Inflammatory macrophage (primary cell): ENCODE data around the gene FOXN1.

Experiments
- DNase-seq, 2 donors: peaks; one replicate each; pipeline ENCODE4 v3.0.0-alpha.2; 2020 to 2022

The FOXN1 gene

DNA sequence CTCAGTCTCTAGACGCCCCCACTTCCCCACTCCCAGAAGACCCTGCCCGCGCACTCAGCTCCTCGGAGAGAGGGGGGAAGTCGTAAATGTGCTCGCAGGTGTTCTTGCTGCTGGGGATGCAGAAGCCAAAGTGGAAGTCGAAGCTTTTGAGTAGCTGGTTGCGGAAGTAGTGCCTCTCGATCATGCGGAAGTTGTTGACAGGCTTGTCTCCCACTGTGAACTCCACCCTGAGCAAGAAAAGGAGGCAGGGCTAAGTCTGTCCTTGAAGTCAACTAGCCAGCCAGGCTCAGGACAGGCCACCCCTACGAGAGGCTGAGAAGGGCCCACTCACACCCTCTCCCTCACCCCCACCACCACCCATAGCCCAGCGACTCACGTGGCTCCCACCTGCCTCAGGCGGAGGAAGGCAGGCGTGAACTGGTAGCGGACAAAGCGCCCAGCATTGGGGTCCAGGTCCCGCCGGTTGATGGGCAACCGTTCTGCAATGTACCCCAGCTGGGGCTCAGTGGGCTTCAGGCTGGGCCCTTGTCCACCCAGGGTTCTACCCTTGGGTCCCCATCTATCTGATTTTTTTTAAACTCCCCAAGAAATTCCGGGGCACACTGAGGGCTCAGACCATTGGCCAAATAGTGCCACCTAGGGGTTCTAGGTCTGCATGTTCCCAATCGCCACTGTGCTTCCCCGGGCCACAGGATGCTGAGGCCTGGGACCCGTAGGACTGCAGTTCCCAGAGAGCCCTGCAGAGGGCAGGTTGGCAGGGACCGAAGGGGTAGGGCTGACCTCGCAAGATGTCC, 41.7 kb downstream of the FOXN1 start:
- DNase-seq, result peak; percentile 86 to 90

DNA sequence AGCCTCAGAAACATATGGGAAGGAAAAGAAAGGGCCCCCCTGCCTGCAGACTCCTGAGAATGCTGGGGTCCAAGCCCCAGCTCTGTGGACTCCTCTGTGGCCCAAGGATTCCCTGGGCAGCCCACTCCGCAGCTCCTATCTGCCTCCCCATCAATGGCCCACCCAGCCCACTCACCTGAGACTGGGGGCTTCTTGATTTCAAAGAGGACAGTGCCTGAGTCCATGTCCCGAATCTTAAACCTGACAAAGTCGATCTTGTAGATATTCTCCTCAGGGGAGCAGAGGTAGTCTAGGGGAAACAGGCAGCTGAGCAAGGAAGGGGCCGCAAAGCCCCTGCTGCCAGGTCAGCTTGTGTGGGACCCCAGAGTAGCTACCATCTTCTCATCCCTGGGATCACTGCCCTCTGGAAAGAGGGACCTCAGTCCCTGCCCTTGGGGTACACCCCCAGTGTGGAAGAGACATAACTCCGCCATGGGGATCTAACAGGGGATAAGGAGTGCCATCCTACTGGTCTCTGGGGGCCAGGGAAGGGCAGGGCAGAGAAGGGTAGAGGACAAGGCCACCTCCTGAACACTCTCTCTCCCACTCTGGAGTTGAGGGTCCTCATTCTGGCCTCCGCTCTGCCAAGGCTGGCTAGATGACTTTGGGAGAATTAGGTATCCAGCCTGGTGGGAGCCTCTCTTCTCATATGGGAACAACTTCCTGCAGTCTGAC, 42.4 kb downstream of the FOXN1 start:
- DNase-seq, result no peak

DNA sequence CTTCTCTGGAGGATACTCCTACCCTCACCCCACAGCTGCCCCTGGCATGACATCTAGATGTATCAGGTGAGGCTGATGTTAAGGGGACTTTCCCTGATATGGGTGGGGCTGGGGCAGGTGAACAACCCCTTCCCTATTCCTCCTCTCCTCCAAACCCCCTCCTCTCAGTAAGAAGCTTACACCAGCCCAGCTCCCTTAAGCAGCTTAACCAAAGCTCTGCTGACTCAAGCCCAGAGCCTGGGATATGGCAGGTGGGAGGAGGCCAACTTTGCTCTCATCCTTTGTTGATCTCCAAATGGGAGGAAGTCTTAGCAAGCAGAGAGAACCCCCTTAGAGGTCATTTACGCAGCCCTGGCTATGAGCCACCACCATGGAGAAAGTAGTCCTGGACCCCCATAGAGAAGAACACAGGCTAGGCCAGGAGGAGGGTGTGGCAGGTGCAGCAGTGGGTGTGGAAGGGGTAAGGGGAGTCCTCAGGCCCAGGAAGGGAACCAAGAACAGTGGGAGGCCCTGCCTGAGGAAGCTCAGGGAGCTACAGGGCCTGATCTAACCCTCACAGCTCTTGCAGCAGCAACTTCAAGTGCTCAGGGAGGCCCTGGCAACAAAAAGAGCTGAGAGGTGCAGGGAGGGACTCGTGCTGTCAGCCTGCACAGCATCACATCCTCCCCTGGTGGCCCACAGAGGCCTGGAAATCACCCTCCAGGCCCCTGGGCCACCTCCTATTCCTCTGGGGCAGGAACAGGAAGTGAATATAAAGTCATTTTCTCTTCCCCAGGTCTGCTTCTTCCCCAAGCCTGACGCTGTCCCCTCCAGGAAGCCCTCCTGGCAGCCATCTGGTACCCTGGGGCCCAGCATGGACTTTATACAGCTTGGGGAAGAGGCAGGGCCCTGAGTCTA, 43.3 kb downstream of the FOXN1 start:
- DNase-seq, result peak; percentile 57 to 64

GRCh38 chr17:28550858-28551257, 44.7 kb downstream of the FOXN1 start:
- DNase-seq, result no peak

DNA sequence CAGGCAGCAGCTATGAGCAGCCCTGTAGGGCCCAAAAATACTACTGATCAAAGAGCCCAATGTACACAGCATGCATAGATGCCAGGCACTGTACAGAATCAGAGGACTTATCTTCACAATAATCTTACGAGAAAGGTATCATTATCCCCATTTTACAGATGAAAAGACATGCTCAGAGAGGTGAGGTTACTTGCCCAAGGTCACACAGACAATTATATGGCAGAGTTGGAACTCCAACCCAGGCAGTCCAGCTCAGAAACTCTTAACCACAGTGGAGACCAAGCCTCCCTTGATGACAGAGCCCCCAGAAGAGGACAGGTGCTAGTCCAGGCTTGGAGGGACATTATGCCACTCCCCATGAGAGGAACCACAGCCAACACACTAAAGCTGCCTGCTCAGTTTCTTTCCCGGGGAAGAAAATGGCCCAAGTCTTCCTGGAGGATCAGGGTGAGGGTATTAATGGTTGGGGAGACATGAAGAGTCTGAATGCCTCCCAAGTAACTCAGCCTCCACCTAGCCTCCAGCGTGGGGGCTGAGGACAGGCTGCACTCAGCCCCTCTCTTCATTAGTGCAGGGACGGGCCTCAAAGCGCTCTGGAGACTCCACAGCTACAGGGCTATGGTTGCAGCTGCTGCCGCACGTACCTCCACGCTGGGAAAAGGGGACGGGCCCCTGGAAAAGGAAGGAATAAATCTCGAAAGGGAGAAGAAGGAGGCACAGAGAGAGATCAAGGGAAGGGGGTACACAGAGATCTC, 45.5 kb downstream of the FOXN1 start:
- DNase-seq, result no peak

DNA sequence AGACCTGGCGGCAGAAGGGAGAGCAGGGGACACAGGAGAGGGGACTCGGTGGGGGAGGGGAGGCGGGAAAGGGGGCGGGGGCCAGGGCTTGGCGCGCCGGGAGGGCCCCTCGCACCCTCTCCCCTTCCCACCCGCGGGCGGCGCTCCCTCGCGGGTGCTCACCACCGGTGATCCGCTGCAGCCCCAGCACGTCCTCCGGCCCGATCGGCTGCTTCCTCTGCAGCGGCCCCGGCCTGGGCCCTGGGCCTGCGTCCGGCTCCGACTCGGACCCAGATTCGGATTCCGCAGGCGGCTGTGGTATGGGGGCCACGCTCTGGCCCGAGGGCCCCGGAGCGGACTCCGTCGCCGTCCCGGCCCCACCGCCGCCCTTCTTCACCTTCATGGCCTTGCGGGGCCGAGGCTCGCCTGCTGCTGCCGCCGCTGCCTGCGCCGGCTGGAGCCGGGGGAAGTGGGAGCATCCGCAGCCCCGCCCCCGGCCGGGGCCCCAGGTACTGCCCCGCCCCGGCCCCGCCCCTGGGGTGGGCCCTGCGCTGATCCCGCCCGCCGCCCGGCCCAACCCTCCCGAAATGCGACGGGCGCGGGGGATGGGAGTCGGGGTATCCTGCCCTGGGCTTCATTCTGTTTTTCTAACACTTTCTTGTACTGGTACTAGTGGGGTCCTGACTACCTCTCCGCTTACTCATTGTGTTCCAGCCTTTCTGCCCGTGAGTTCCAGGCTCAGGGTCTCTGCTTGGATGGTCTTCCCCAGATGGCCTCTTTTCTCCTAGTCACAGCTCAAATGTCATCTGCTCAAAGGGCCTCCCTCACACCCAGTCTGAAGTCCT, 46.2 kb downstream of the FOXN1 start, which contains the start of gene UNC119:
TSS of gene UNC119 (minus strand) at position 449 of the 824 bp plus-strand sequence. CDS start at position 382, 67 bp downstream.
- DNase-seq, result peak; percentile 64 to 86

DNA sequence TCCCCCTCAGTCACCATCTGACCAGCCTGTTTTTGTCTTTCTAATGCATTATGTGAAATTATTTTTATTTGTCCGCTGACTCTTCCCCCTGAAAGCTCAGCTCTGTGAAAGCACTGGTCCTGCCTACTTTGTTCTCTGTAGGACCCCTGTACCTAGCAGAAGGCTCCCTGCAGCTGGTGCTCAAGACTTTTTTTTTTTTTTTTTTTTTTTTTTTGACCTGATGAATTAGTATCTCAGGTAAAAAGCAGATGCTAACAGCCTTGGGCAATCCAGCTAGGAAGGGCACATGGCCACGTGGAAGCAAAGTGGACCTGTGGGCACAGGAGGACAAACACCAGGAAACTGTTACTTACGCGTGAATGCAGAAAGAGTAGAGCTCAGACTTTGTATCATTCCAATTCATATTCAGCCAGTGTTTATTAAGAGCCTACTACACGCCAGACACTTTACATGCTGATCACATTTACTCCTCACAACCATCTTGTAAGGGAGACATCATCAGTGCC, 46.9 kb downstream of the FOXN1 start:
- no peak for DNase-seq

DNA sequence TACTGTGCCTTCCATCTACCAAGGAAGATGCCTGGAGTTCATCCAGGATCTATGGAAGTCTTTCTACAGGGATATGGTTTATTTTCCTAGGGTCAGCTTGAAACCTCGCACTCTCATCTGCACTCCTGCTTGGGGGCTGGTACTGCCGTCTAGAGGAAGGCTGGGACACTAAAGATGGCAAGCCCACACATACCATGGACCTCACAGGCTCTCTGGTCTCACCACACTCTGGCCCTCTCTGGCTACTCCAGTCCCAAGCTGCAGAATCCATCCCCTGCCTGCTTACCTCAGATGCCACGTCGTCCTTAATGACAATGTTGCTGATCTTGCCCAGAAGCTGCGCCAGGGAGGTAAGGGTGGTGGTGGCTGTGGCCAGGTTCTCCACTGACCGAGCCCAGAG, 48.4 kb downstream of the FOXN1 start:
- DNase-seq, result peak in 1 of 2 donors; percentile 18

GRCh38 chr17:28555022-28555421, 48.9 kb downstream of the FOXN1 start:
- no peak for DNase-seq

- DNase-seq, result no peak
Measured at GRCh38 chr17:28563475-28563874, 57.3 kb downstream of the FOXN1 start.

GRCh38 chr17:28567604-28568003, 61.5 kb downstream of the FOXN1 start:
- DNase-seq, result peak; percentile 37 to 57

DNA sequence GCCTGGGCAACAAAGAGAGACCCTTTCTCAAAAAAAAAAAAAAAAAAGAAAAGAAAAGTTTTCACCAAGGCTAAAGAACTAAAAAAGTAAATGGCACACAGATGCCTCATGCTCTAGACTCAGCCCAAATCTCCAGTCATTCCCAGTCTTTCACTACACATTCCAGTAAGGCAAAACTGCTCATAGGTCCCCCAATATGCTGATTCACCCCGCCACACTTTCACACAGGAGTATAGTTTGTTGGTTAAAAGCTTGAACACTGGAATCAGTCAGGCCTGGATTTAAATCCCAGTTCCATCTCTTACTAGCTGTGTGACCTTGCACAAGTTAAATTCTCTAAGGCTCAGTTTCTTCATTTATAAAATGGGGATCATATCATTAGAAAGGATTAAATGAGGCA, 63.3 kb downstream of the FOXN1 start:
- no peak for DNase-seq

DNA sequence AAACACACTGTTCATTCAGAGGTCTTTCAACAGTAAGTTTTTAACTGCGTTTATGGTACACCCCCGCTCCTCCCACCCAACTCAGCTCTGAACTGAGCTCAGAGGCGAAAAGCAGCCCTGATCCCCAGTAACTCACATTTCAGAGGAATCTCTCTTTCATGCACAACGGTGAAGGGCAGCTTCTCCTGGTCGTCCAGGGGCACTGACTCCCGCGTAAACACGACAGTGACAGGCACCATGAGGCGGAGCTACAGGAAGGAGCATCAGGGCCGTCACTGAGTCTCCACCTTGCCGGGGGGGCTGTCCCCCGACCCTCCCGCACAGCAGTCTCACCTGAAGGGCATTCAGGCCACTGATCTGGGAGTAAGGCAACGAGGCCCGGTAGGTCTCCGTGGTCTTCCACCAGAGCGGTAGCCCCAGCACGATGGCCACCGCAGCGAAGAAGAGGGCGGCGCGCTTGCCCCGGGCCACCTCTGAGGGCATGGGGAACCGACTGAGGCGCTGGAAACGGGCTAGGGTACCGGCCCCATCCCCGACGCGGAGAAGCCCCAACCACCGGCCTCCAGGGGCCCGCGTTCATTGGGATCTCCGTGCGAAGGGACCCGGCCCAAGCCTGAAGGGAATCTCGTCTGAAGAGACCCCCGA, 64.7 kb downstream of the FOXN1 start:
- DNase-seq, result no peak

DNA sequence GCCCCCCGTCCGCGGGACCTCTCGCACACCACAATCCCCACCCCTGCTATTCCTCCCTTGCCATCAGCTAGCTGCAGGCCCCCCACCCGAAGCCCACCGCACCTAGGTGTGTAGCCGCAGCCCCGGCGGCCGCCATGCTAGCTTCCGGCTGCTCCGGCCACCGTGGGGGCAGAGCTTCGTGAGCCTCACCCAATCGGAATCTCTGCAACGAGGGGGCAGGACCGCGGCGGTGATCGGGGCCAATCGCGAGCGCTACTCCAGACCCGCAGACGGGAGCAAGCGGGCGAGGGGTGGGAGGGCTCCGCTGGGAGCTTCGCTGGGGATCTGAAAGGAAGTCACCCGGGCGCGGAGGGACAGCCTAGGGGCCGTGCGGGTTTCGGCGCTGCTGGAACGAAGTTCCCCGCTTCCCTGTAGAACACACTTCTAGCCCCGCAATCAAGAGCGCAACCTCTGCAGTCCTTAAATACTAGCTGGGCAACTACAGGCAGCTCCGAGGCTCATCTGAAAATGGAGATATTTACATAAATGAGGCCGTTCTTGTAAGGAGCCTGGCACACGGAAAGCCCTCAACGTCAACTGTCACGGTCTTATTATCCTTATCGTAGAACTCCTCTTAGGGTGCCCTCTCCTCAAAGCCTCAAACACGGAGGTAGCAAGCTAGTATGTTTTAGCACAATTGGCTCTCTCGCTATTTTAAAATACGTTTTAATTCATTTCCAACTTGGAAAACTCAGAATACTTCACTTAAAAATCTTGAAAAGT, 65.4 kb downstream of the FOXN1 start, which contains the start of gene PIGS:
TSS of gene PIGS (minus strand) at position 164 of the 762 bp plus-strand sequence. CDS start at position 136, 28 bp downstream.
- DNase-seq, result peak; percentile 96 to 97

DNA sequence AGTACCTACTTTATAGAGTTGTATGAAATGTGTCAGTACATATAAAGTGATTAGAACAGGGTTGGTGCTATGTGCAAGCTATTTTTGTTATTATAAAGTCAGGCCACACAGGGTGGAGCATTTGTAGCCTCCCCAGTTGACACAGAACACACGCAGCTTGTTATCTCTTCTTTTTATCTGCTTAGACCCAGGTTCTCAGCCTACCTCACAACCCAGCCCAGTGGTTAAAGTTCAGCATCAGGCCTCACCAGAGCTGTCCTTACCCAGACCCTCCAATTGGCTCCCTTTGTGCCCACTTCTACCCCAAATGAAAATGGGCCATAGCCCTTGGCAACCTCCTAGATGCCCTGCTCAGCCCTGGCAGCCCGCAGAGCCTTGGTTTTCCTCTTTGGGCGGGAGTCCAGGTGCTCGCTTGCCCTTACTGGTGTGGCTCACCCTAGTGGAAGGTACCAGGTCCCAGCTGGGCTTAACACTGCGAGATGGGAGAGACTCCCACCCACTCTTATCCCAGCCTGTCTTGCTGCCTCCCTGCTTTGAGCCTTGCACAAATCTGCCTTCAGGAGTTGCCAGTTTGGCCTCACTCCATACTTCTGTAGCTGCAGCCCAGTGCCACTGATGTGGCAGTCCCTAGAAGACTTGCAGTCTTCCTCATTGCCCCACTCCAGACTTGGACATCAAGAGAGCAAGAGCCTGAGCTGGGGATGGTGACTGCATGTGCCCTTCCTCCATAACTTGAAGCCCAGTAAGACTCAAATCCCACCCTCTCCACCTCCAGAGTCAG, 66.3 kb downstream of the FOXN1 start:
- DNase-seq, result no peak

GRCh38 chr17:28573040-28573380, 66.9 kb downstream of the FOXN1 start:
- no peak for DNase-seq

DNA sequence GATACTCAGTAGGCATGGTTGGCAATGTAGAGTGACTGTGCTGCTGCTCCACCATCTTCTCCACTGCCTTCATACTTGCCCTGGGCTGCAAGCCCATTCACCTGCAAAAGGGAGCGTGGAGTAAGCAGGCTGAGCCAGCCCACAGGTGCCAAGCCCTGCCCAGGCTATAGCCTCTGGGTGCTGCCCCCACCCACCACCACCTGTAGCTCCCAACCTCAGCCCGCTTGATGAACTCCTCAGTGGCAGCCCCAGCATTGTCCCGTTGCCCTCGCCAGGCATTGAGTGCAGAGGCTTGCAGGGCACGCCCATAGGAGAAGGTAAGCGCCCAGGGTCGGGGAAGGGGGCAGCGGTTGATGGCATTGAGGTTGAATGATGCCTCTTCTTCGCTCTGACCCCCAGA, 67.4 kb downstream of the FOXN1 start:
- no peak for DNase-seq

DNA sequence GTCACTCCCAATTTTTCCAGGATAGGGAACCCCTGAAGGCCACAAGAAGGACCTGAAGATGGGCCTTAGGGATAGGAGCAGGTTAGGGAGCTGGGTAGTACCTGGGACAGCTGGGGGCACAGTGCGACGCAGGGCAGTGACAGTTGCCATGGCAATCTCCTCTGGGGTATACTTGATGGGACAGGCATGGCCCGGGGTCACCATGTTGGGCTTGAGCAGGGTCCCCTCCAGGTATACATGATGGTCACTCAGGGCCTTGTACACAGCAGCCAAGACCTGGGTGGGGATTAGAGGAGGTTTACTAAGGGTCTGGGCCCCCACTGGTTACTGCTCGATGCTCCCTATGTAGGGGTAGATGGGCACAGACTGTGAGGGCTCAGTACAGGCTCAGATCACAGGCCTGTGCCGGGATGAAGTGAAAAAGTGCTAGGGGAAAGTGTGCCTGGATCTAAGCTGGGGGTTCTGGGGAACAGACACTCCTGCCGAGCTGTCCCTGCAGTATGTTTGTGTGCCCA, 67.9 kb downstream of the FOXN1 start:
- DNase-seq, result no peak

DNA sequence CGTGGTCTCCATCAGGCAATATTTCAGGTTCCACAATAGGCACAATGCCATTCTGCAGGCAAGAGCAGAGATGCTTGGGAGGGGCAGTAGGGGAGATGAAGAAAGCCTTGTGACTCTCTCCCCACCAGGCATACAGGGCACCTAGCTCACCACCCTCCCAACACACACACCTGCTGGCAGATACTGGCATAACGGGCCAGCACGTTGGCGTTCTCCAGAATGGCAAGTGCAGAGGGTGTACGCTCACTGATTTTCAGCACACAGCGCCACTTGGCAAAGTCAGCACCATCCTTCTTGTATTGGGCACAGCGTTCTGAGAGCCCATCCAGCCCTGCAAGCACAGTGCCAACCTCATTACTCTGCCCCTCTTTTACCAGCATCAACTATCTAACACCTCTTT, 68.4 kb downstream of the FOXN1 start:
- no peak for DNase-seq
